Limb (tissue), 2 donors: ENCODE results near the gene ARHGAP27.
"Not testable (repeated sequence)": the region's sequence is repeated elsewhere in the genome, so short reads cannot be mapped to it uniquely, and the experiment has no call there.

Source experiments
- DNase-seq, 2 donors: peaks; one replicate each; pipeline ENCODE4 v3.0.0-alpha.2; 2016; ENCODE audit errors: extremely low spot score in 2 of 2

Gene ARHGAP27

GRCh38 chr17:45447650-45448049, 15.0 kb upstream of the ARHGAP27 start:
- not testable (repeated sequence) for DNase-seq

- not testable (repeated sequence) for DNase-seq
Observed at GRCh38 chr17:45446872-45447625, 14.4 kb upstream of the ARHGAP27 start.

GRCh38 chr17:45445901-45446743, 13.5 kb upstream of the ARHGAP27 start:
- DNase-seq, result not testable (repeated sequence)

GRCh38 chr17:45444856-45445820, 12.5 kb upstream of the ARHGAP27 start:
- not testable (repeated sequence) for DNase-seq

GRCh38 chr17:45444301-45444700, 11.6 kb upstream of the ARHGAP27 start:
- DNase-seq, result not testable (repeated sequence)

GRCh38 chr17:45443371-45444260, 10.9 kb upstream of the ARHGAP27 start:
- DNase-seq, result not testable (repeated sequence)

GRCh38 chr17:45441526-45442310, 9.0 kb upstream of the ARHGAP27 start:
- DNase-seq, result no peak

GRCh38 chr17:45440839-45441515, 8.3 kb upstream of the ARHGAP27 start:
- DNase-seq, result not testable (repeated sequence)

- DNase-seq, result no peak
Observed at GRCh38 chr17:45440161-45440778, 7.6 kb upstream of the ARHGAP27 start.

- DNase-seq, result no peak
Observed at GRCh38 chr17:45438931-45439610, 6.4 kb upstream of the ARHGAP27 start.

- no peak for DNase-seq
Observed at GRCh38 chr17:45437465-45438283, 5.0 kb upstream of the ARHGAP27 start.

GRCh38 chr17:45436625-45437464, 4.2 kb upstream of the ARHGAP27 start:
- DNase-seq, result no peak

GRCh38 chr17:45436161-45436560, 3.5 kb upstream of the ARHGAP27 start:
- no peak for DNase-seq

- no peak for DNase-seq
Observed at GRCh38 chr17:45435481-45435880, 2.8 kb upstream of the ARHGAP27 start.

- no peak for DNase-seq
Observed at GRCh38 chr17:45433159-45433535, 477 bp upstream of the ARHGAP27 start.
